ENCODE results near the gene PLEKHH1. TPM values are rescaled to one million over a fixed set of nuclear protein-coding genes. Genes with fewer than 3 reads are reported as not detected.

Gene PLEKHH1
- total RNA-seq, 1 experiment from 2014 or later = 35.3 TPM

DNA sequence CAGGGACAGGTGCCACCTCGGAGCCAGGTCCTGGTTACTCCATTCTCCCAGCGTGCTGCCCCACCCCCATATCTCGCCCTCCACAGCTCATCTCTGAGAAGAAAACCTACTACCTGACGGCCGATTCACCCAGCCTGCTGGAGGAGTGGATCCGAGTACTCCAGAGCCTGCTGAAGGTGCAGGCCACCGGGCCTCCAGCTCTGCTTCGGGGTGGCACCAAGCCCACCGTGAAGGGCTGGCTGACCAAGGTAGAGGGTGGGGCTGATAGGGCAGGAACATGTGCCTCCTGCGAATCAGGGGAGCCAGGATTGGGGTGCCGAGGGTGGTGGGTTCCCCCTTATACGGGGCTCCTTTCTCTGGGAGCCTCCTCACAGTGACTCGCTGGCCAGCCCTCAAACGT is 41.1 kb downstream of the PLEKHH1 start:
- H3K27me3 Mint-ChIP-seq (ENCODE audit: low read depth) = no peaks in the 10 kb centered on the region
- WGBS (ENCODE audit: extremely low coverage, insufficient read length, low lambda C conversion rate) = no CpG with 5 or more reads among the region's 14 CpGs
- H3K4ac ChIP-seq (ENCODE audit: low read depth, low read length) = no peak overlapping the region

More for the DNA sequence above, 41.1 kb downstream of the PLEKHH1 start:
- no peak overlapping the region for H3K4me3 Mint-ChIP-seq
- Histone ChIP-seq H3T11ph (ENCODE audit: low read length) (no peak overlapping the region), H3K79me2 (ENCODE audit: insufficient read depth, low read length) (no peaks in the 10 kb centered on the region), H4K8ac (replicated peaks; ENCODE audit: insufficient read length, low read depth, low read length) (no peak overlapping the region), H4K91ac (ENCODE audit: insufficient read length, low read depth, low read length) (no peak overlapping the region), H2BK5ac (ENCODE audit: insufficient read length, low read length) (no peak overlapping the region), H3K4me2 (ENCODE audit: insufficient read depth, insufficient read length, low read length) (no peak overlapping the region), H4K5ac (ENCODE audit: insufficient read length, low read depth, low read length) (no peak overlapping the region), H3K14ac (ENCODE audit: insufficient read depth, low read length) (no peak overlapping the region), H3K18ac (ENCODE audit: insufficient read length, low read depth, low read length) (no peak overlapping the region), H2BK12ac (ENCODE audit: insufficient read length, low read depth, low read length) (no peak overlapping the region), H3K9me3 (ENCODE audit: control insufficient read depth, low read depth, low read length) (no peaks in the 10 kb centered on the region), H2BK120ac (ENCODE audit: low read depth, low read length, poor library complexity, severe bottlenecking) (no peak overlapping the region), H3K23ac (ENCODE audit: insufficient read length, low read depth, low read length) (no peak overlapping the region), H3K27ac (ENCODE audit: insufficient read length, low read depth, low read length) (no peak overlapping the region), H2BK20ac (ENCODE audit: low read depth, low read length, poor library complexity, severe bottlenecking) (no peak overlapping the region), H4K20me1 (ENCODE audit: control insufficient read depth, insufficient read depth, insufficient read length) (no peaks in the 10 kb centered on the region), H2AFZ (ENCODE audit: low read length) (no peak overlapping the region), H3K56ac (ENCODE audit: insufficient read length, low read depth, low read length) (no peak overlapping the region), H3K23me2 (ENCODE audit: insufficient read length, low read depth, low read length, poor library complexity, severe bottlenecking) (no peaks in the 10 kb centered on the region), H3K27me3 (ENCODE audit: insufficient read depth, low read length) (no peaks in the 10 kb centered on the region), H2BK15ac (ENCODE audit: low read depth, low read length) (no peak overlapping the region), H2AK5ac (ENCODE audit: insufficient read length, low read length) (no peak overlapping the region), H3K9ac (ENCODE audit: extremely low read depth, insufficient read length, low read length) (no peak overlapping the region), H3K79me1 (ENCODE audit: insufficient read depth, low read depth, low read length, poor library complexity, severe bottlenecking) (no peaks in the 10 kb centered on the region), H3K4me1 (ENCODE audit: insufficient read depth, low read length) (no peaks in the 10 kb centered on the region)
- H3K4me1 Mint-ChIP-seq = peaks cover 2 to 3% of the 10 kb centered on the region in 2 experiments; a peak in 3 of 4 replicates
- DNase-seq = no peak
- TF ChIP-seq, protein P1, sequence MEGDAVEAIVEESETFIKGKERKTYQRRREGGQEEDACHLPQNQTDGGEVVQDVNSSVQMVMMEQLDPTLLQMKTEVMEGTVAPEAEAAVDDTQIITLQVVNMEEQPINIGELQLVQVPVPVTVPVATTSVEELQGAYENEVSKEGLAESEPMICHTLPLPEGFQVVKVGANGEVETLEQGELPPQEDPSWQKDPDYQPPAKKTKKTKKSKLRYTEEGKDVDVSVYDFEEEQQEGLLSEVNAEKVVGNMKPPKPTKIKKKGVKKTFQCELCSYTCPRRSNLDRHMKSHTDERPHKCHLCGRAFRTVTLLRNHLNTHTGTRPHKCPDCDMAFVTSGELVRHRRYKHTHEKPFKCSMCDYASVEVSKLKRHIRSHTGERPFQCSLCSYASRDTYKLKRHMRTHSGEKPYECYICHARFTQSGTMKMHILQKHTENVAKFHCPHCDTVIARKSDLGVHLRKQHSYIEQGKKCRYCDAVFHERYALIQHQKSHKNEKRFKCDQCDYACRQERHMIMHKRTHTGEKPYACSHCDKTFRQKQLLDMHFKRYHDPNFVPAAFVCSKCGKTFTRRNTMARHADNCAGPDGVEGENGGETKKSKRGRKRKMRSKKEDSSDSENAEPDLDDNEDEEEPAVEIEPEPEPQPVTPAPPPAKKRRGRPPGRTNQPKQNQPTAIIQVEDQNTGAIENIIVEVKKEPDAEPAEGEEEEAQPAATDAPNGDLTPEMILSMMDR (conservative IDR thresholded peaks at IDR 0.05) = no peak
- no peaks in the 10 kb centered on the region for H3K9me3 Mint-ChIP-seq
- H3K27ac Mint-ChIP-seq = no peak overlapping the region; a peak in 1 of 7 replicates
- peaks cover 5 to 47% (median 25%) of the 10 kb centered on the region in 3 experiments; a peak in 6 of 7 replicates for H3K36me3 Mint-ChIP-seq (ENCODE audit: insufficient read depth in 1 of 3, low read depth in 3 of 3)

All from H9 (cell line).